MCF 10A (cell line): ENCODE data around the gene BHLHE40. TPM values are rescaled to one million over a fixed set of nuclear protein-coding genes. Genes with fewer than 3 reads are reported as not detected.
"Not testable (repeated sequence)": the region's sequence is repeated elsewhere in the genome, so short reads cannot be mapped to it uniquely, and the experiment has no call there.

ENCODE experiments used
- BruUV-seq: library from RNA; stranded (reverse); fragments of 400-500 nt; replicated peaks from 2 replicates; lab custom pipeline; 2021; lab: Mats Ljungman, UMichigan
- CTCF ChIA-PET: fragments of 300-600 bp; sonication (Branson Sonifier 250); formaldehyde crosslinking; extraction: SDS; loops from one replicate; lab custom pipeline; 2021; ENCODE audit warnings: antibody characterized with exemption, inconsistent platforms; lab: Yijun Ruan, JAX
- POLR2A ChIA-PET: fragments of 300-600, 350-650 bp; sonication (Branson Sonifier 250); formaldehyde crosslinking; extraction: SDS; loops from one replicate; lab custom pipeline; 2020; ENCODE audit warnings: antibody characterized with exemption, inconsistent platforms; lab: Yijun Ruan, JAX
- DNase-seq: peaks from one replicate; pipeline ENCODE4 v3.0.0-alpha.2; 2018; ENCODE audit not compliant: unreplicated experiment
- H3K27ac Mint-ChIP-seq: one replicate; pipeline ENCODE4 v1.8.0; 2022; ENCODE audit warnings: mild to moderate bottlenecking, low read depth, mixed read lengths; ENCODE audit not compliant: unreplicated experiment
- H3K27me3 Mint-ChIP-seq: one replicate; pipeline ENCODE4 v1.8.0; 2022; ENCODE audit warnings: mixed read lengths; ENCODE audit not compliant: insufficient read depth, unreplicated experiment
- H3K36me3 Mint-ChIP-seq: one replicate; pipeline ENCODE4 v1.8.0; 2022; ENCODE audit warnings: mild to moderate bottlenecking, moderate library complexity, mixed read lengths; ENCODE audit not compliant: insufficient read depth, unreplicated experiment
- H3K4me1 Mint-ChIP-seq: one replicate; pipeline ENCODE4 v1.8.0; 2022; ENCODE audit warnings: mixed read lengths; ENCODE audit not compliant: insufficient read depth, unreplicated experiment
- H3K4me3 Mint-ChIP-seq: one replicate; pipeline ENCODE4 v1.8.0; 2022; ENCODE audit warnings: mild to moderate bottlenecking, moderate library complexity, mixed read lengths; ENCODE audit not compliant: unreplicated experiment
- H3K9me3 Mint-ChIP-seq: one replicate; pipeline ENCODE4 v1.8.0; 2022; ENCODE audit warnings: mixed read lengths; ENCODE audit not compliant: unreplicated experiment
- CTCF ChIP-seq: fragments of 200-600 bp; IDR thresholded peaks from one replicate; pipeline ENCODE4 v1.8.0; 2022; ENCODE audit warnings: antibody characterized with exemption, mild to moderate bottlenecking; ENCODE audit not compliant: unreplicated experiment
- intact Hi-C: fragments of 100-400 bp; cut with micrococcal nuclease; formaldehyde crosslinking; loops from 2 replicates; pipeline ENCODE4 v1.14.1; 2022
- total RNA-seq: library from RNA; stranded (reverse); gene quantifications from 2 replicates; pipeline ENCODE4 v1.2.3, GENCODE V29; 2022

Gene BHLHE40
- total RNA-seq, 1 experiment from 2014 or later, result 16.8 TPM

GRCh38 chr3:4971437-4971836 is 7.8 kb upstream of the BHLHE40 start:
- CTCF ChIA-PET, H3K36me3 Mint-ChIP-seq, intact Hi-C loops, H3K4me3 Mint-ChIP-seq, H3K27me3 Mint-ChIP-seq, POLR2A ChIA-PET, H3K27ac Mint-ChIP-seq, BruUV-seq, H3K4me1 Mint-ChIP-seq, DNase-seq: not testable (repeated sequence)
- peaks cover 15% of the 10 kb centered on the region for H3K9me3 Mint-ChIP-seq

DNA sequence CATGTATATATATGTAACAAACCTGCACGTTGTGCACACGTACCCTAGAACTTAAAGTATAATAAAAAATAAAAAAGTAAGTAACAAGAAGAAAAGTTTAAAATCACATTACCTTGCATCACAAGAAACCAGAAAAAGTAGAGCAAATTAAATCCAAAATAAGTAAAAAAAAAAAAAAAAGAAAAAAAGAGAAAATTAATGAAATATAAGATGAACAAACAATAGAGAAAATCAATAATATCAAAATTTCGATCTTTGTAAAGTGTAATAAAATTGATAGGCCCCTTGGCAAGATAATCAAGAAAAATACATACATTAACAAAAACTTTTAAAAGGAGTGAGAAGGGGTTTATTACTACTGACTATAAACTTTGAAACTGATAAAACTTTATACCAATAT is 7.4 kb upstream of the BHLHE40 start:
- peaks cover 2% of the 10 kb centered on the region for H3K4me1 Mint-ChIP-seq
- DNase-seq, result no peak
- no peaks in the 10 kb centered on the region for H3K27me3 Mint-ChIP-seq
- TF ChIP-seq CTCF, result no peak
- H3K36me3 Mint-ChIP-seq, result no peaks in the 10 kb centered on the region
- intact Hi-C loops, result no loop called here
- no peak overlapping the region for H3K4me3 Mint-ChIP-seq
- no TSS peak for BruUV-seq
- ChIA-PET POLR2A (interaction anchor here (0.6 to 0.8 kb wide), 3 partner anchors 10 to 97 kb away, joined by 3 to 4 read pairs (median 3); no protein-coding TSS in a partner anchor), CTCF (interaction anchor here (2.3 kb wide), 1 partner anchor 260 kb away, joined by 6 read pairs; no protein-coding TSS in a partner anchor)
- H3K27ac Mint-ChIP-seq, result no peak overlapping the region
- peaks cover 11% of the 10 kb centered on the region for H3K9me3 Mint-ChIP-seq

- Mint-ChIP-seq H3K9me3 (peaks cover 7% of the 10 kb centered on the region), H3K36me3 (no peaks in the 10 kb centered on the region), H3K27ac (no peak overlapping the region), H3K4me1 (peaks cover 9% of the 10 kb centered on the region), H3K27me3 (no peaks in the 10 kb centered on the region), H3K4me3 (no peak overlapping the region)
- ChIA-PET CTCF (interaction anchor here (0.6 to 2.3 kb wide), 4 partner anchors 128 to 263 kb away, joined by 3 to 6 read pairs (median 4); no protein-coding TSS in a partner anchor), POLR2A (interaction anchor here (0.6 to 0.9 kb wide), 4 partner anchors 9 to 98 kb away, joined by 3 to 4 read pairs (median 3); no protein-coding TSS in a partner anchor)
- intact Hi-C loops, result no loop called here
- BruUV-seq, result no TSS peak
- TF ChIP-seq CTCF, result no peak
- no peak for DNase-seq
Observed at GRCh38 chr3:4972652-4973643, 6.3 kb upstream of the BHLHE40 start.

GRCh38 chr3:4974154-4974553 is 5.1 kb upstream of the BHLHE40 start:
- BruUV-seq, result no TSS peak
- no peaks in the 10 kb centered on the region for H3K27me3 Mint-ChIP-seq
- no peak overlapping the region for H3K27ac Mint-ChIP-seq
- TF ChIP-seq CTCF, result no peak
- no peak for DNase-seq
- no peak overlapping the region for H3K4me3 Mint-ChIP-seq
- no peaks in the 10 kb centered on the region for H3K36me3 Mint-ChIP-seq
- CTCF ChIA-PET, result interaction anchor here (0.6 to 2.3 kb wide), 2 partner anchors 233 to 262 kb away, joined by 4 to 6 read pairs; no protein-coding TSS in a partner anchor
- POLR2A ChIA-PET, result no interaction called here
- no peaks in the 10 kb centered on the region for H3K9me3 Mint-ChIP-seq
- intact Hi-C loops, result no loop called here
- peaks cover 9% of the 10 kb centered on the region for H3K4me1 Mint-ChIP-seq
